Heart left ventricle (tissue), 13 donors: ENCODE results near the gene GMPPA.

Experiments
- CTCF ChIP-seq, 12 donors: fragments of 200-600 bp; sonication (generic) in 4 of 12; IDR thresholded peaks; one replicate each; pipeline versions ENCODE4 v1.5.0 to v1.8.0; 2018 to 2022; ENCODE audit warnings: antibody characterized with exemption in 12 of 12, mild to moderate bottlenecking in 5 of 12
- POLR2A ChIP-seq, 2 donors: fragments of 450-650 bp; IDR thresholded peaks; one replicate each; pipeline ENCODE4 v1.6.1; 2017; ENCODE audit warnings: antibody characterized with exemption in 2 of 2, mild to moderate bottlenecking in 2 of 2, moderate library complexity in 2 of 2
- donor health status: ischemic (EF 13 %, LVEDD 7.1; RV severe dilation, severe dysfunction).
- donor health status: DM: no; HTN: yes; CAD: no.
- donor health status: DM: no; HTN: no; CAD: no.
- donor health status: ischemic (EF 25% LVEDD 6.9; RV normal size, moderate dysfunction).
- donor health status: ischemic (EF 25% LVEDD 5.7; RV mildly dilated, moderate dysfunction).
- donor health status: ischemic (EF 35%, LVEDD 5.7; RV mildly dilated, moderate dysfunction).
- donor health status: nonischemic (EF 11% LVEDD 7.7; RV severe dilation, severe dysfunction).
- donor health status: DM: yes; HTN: yes; CAD: no.
- donor health status: PGD.
- donor health status: ischemic (EF 29% LVEDD 5.4; RV normal size, mild dysfunction).
- donor health status: nonischemic (EF 23%, LVEDD 6.1; RV moderate dilation, normal function).

- TF ChIP-seq CTCF (IDR thresholded peaks at IDR 0.05) (peak in 2 of 12 donors; percentile 52 to 68), POLR2A (IDR thresholded peaks at IDR 0.05) (no peak)
These were observed 3.6 kb upstream of the GMPPA start for GRCh38 chr2:219494952-219495530.
